Stomach (tissue), 9 donors: Measurements from ENCODE around the gene STN1. TPM values are rescaled to one million over a fixed set of nuclear protein-coding genes. Genes with fewer than 3 reads are reported as not detected.

Source experiments
- DNase-seq, 2 donors: peaks; one replicate each; pipeline versions ENCODE4 v3.0.0 to v3.0.0-alpha.2; 2013 to 2019
- H3K27ac ChIP-seq, 5 donors: fragments of 200-600 bp in 4 of 5; sonication (generic) in 4 of 5; one replicate each; pipeline ENCODE4 v1.5.1; 2013 to 2019; ENCODE audit warnings: mild to moderate bottlenecking in 1 of 5, moderate library complexity in 1 of 5
- H3K27me3 ChIP-seq, 3 donors: fragments of 200-600 bp; sonication (generic); one replicate each; pipeline ENCODE4 v1.5.1; 2017 to 2019; ENCODE audit warnings: mixed run types in 1 of 3
- H3K36me3 ChIP-seq, 4 donors: fragments of 200-600 bp; sonication (generic); 1 replicate in 3 of 4; 2 replicates in 1 of 4; pipeline ENCODE4 v1.5.1; 2016 to 2019
- H3K4me1 ChIP-seq, 4 donors: fragments of 200-600 bp; sonication (generic); one replicate each; pipeline ENCODE4 v1.5.1; 2016 to 2019
- H3K4me3 ChIP-seq, 4 donors: fragments of 200-600 bp; sonication (generic) in 3 of 4; one replicate each; pipeline ENCODE4 v1.5.1; 2016 to 2019; ENCODE audit warnings: mild to moderate bottlenecking in 1 of 4
- H3K9me3 ChIP-seq, 4 donors: fragments of 200-600 bp; sonication (generic); one replicate each; pipeline ENCODE4 v1.5.1; 2016 to 2019
- CTCF ChIP-seq, 7 experiments: fragments of 450-650 bp in 4 of 7; fragments of 200-600 bp in 3 of 7; sonication (generic) in 3 of 7; IDR thresholded peaks; one replicate each; pipeline ENCODE4 v1.5.1; 2016 to 2019; ENCODE audit warnings: antibody characterized with exemption in 7 of 7, control low read depth in 2 of 7, mild to moderate bottlenecking in 1 of 7
- EP300 ChIP-seq: sonication (generic); formaldehyde crosslinking; IDR thresholded peaks from one replicate; pipeline ENCODE4 v1.6.1; 2017; ENCODE audit warnings: antibody characterized with exemption
- POLR2A ChIP-seq, 4 donors: fragments of 450-650 bp; IDR thresholded peaks; one replicate each; pipeline ENCODE4 v1.6.1; 2016; ENCODE audit warnings: antibody characterized with exemption in 4 of 4, control low read depth in 2 of 4, mild to moderate bottlenecking in 1 of 4, moderate library complexity in 1 of 4
- POLR2AphosphoS5 ChIP-seq, 3 donors: sonication (generic); formaldehyde crosslinking; IDR thresholded peaks; one replicate each; pipeline ENCODE4 v1.6.1; 2016; ENCODE audit warnings: antibody characterized with exemption in 3 of 3
- WGBS, 5 donors: extraction: QIAGEN DNeasy Blood & Tissue Kit in 3 of 5; methylation state at CpG; one replicate each; pipeline versions ENCODE4 v1.1.5 to v1.1.7; 2013 to 2018; 5-methylcytosine and 5-hydroxymethylcytosine counted together
- intact Hi-C: fragments of 100-400 bp; cut with DNase I; formaldehyde crosslinking; loops from one replicate; pipeline ENCODE4 v1.15.1; 2023; ENCODE audit warnings: low total_unique reads
- polyA plus RNA-seq, 3 donors: library from polyadenylated mRNA; stranded (reverse); fragments of 200-250 nt; gene quantifications; one replicate each; pipeline ENCODE4 v1.2.3, GENCODE V29; 2013
- total RNA-seq, 5 donors: library from RNA; depleted of rRNA; stranded (reverse); fragments of >200 nt; gene quantifications; one replicate each; pipeline versions ENCODE4 v1.1.0 to v1.2.3, GENCODE V29; 2014 to 2016
- donor health status: healthy with polysubstance abuse.
- donor health status: Bipolar disorder and iron deficiency.
- donor health status: healthy.

The STN1 gene
- total and polyA plus RNA-seq, 8 donors, result 0.45 to 41.1 (median 20.5) TPM

GRCh38 chr10:103879831-103880230 lies 38.2 kb downstream of the STN1 start:
- H3K9me3 ChIP-seq, result no peaks in the 10 kb centered on the region
- H3K27ac ChIP-seq, result no peak overlapping the region
- no peak for TF ChIP-seq EP300
- TF ChIP-seq POLR2AphosphoS5 (IDR thresholded peaks at IDR 0.05), result no peak
- no peak for TF ChIP-seq POLR2A (IDR thresholded peaks at IDR 0.05)
- no peak for TF ChIP-seq CTCF (IDR thresholded peaks at IDR 0.05)
- H3K36me3 ChIP-seq, result peaks cover 36 to 84% (median 73%) of the 10 kb centered on the region in 4 donors
- no peak for DNase-seq
- H3K4me3 ChIP-seq, result no peak overlapping the region
- H3K27me3 ChIP-seq, result no peaks in the 10 kb centered on the region
- intact Hi-C loops, result no loop called here
- no peaks in the 10 kb centered on the region for H3K4me1 ChIP-seq
- 95 to 97% (median 95%) methylated on average over 7 of the region's 7 CpGs for WGBS, 5 donors

DNA sequence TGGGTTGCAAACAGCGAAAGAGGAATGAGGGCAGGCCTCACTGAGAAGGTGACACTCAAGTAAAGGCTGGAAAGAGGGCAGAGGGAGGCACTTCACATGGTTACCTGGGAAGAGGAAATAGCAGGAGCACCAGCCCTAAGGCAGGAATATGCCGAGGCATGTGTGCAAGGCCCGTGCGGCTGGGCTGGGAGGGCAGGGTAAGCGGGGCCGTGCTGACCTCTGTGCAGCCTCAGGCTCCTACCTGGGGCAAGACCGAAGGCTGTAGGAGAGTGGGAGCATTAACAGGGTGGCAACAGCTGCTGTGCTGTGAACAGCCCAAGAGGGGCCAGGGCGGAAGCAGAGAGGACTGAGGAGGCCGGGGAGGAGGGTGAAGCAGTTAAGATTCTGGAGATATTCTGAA lies 38.6 kb downstream of the STN1 start:
- no peak for TF ChIP-seq EP300
- no peak for TF ChIP-seq CTCF (IDR thresholded peaks at IDR 0.05)
- no peak for TF ChIP-seq POLR2A (IDR thresholded peaks at IDR 0.05)
- no peak for TF ChIP-seq POLR2AphosphoS5 (IDR thresholded peaks at IDR 0.05)
- intact Hi-C loops, result no loop called here
- H3K27ac ChIP-seq, result no peak overlapping the region

DNA sequence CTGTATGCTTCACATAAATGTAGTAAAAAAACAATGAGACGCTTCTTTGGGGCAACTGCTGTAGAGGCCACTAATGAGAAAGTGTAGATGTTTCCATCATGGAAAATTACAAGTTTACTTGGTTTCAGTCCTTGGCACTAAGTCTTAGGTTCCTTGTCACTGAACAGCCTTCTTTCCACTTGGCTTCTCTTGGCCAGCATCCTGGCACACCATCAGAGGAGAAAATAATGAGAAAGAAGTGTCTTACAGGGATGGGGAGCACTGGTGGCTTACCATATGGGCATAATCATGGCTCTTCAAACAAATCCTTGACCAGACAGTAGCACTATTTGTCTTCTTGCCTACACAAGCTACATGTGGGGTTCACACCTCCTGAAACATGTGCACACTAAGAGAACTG lies 40.1 kb downstream of the STN1 start:
- H3K36me3 ChIP-seq, result peaks cover 34 to 77% (median 74%) of the 10 kb centered on the region in 4 donors
- intact Hi-C loops, result no loop called here
- no peak for DNase-seq
- no peaks in the 10 kb centered on the region for H3K9me3 ChIP-seq
- TF ChIP-seq CTCF (IDR thresholded peaks at IDR 0.05), result no peak
- TF ChIP-seq EP300, result no peak
- no peak for TF ChIP-seq POLR2AphosphoS5 (IDR thresholded peaks at IDR 0.05)
- TF ChIP-seq POLR2A (IDR thresholded peaks at IDR 0.05), result no peak
- 84 to 97% (median 89%) methylated on average over 1 of the region's 1 CpG for whole genome bisulfite sequencing, 5 donors
- H3K27ac ChIP-seq, result no peak overlapping the region
- no peaks in the 10 kb centered on the region for H3K27me3 ChIP-seq
- no peak overlapping the region for H3K4me3 ChIP-seq
- H3K4me1 ChIP-seq, result no peaks in the 10 kb centered on the region

More for the DNA sequence above, 38.6 kb downstream of the STN1 start:
- Histone ChIP-seq H3K27me3 (no peaks in the 10 kb centered on the region), H3K9me3 (no peaks in the 10 kb centered on the region), H3K4me1 (no peaks in the 10 kb centered on the region), H3K4me3 (no peak overlapping the region), H3K36me3 (peaks cover 36 to 80% (median 73%) of the 10 kb centered on the region in 4 donors)
- WGBS, 5 donors, result 85 to 92% (median 87%) methylated on average over 9 of the region's 9 CpGs
- no peak for DNase-seq

GRCh38 chr10:103876155-103876554 lies 41.8 kb downstream of the STN1 start:
- intact Hi-C loops, result no loop called here
- DNase-seq, result no peak
- no peaks in the 10 kb centered on the region for H3K4me1 ChIP-seq
- H3K27me3 ChIP-seq, result no peaks in the 10 kb centered on the region
- 86 to 90% (median 88%) methylated on average over 5 of the region's 5 CpGs for WGBS, 5 donors
- H3K36me3 ChIP-seq, result peaks cover 18 to 70% (median 69%) of the 10 kb centered on the region in 4 donors
- H3K4me3 ChIP-seq, result no peak overlapping the region
- H3K9me3 ChIP-seq, result no peaks in the 10 kb centered on the region
- H3K27ac ChIP-seq, result no peak overlapping the region
- TF ChIP-seq CTCF (IDR thresholded peaks at IDR 0.05), result no peak
- no peak for TF ChIP-seq POLR2A (IDR thresholded peaks at IDR 0.05)
- no peak for TF ChIP-seq POLR2AphosphoS5 (IDR thresholded peaks at IDR 0.05)
- no peak for TF ChIP-seq EP300
